ENCODE data around the gene PICALM.

The PICALM gene

DNA sequence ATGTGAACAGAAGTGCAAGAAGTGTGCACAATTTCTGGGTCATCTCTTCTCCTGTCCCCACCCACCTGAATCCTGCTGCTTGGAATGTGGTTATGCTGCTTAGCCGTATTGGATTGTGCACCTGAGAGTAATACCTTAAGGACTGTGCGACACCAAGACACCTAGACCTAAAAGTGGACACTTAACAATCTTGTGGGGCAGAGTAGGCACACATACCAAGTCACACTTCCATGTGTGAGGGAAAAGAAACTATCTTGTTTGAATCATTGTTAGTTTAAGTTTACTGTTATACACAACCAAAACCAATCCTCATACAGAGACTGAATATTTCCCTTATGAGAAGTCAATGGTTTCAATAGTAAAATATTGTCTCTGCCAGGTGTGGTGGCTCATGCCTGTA, 120.0 kb downstream of the PICALM start:
- no peak overlapping the region for H3K4me3 ChIP-seq (ENCODE audit: low read depth, low read length)
- peak; percentile 28 for DNase-seq (ENCODE audit: low read depth)
- TF ChIP-seq, protein P1, sequence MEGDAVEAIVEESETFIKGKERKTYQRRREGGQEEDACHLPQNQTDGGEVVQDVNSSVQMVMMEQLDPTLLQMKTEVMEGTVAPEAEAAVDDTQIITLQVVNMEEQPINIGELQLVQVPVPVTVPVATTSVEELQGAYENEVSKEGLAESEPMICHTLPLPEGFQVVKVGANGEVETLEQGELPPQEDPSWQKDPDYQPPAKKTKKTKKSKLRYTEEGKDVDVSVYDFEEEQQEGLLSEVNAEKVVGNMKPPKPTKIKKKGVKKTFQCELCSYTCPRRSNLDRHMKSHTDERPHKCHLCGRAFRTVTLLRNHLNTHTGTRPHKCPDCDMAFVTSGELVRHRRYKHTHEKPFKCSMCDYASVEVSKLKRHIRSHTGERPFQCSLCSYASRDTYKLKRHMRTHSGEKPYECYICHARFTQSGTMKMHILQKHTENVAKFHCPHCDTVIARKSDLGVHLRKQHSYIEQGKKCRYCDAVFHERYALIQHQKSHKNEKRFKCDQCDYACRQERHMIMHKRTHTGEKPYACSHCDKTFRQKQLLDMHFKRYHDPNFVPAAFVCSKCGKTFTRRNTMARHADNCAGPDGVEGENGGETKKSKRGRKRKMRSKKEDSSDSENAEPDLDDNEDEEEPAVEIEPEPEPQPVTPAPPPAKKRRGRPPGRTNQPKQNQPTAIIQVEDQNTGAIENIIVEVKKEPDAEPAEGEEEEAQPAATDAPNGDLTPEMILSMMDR (IDR thresholded peaks at IDR 0.05; ENCODE audit: insufficient read depth, low read depth, low read length, missing control alignments) = no peak

DNA sequence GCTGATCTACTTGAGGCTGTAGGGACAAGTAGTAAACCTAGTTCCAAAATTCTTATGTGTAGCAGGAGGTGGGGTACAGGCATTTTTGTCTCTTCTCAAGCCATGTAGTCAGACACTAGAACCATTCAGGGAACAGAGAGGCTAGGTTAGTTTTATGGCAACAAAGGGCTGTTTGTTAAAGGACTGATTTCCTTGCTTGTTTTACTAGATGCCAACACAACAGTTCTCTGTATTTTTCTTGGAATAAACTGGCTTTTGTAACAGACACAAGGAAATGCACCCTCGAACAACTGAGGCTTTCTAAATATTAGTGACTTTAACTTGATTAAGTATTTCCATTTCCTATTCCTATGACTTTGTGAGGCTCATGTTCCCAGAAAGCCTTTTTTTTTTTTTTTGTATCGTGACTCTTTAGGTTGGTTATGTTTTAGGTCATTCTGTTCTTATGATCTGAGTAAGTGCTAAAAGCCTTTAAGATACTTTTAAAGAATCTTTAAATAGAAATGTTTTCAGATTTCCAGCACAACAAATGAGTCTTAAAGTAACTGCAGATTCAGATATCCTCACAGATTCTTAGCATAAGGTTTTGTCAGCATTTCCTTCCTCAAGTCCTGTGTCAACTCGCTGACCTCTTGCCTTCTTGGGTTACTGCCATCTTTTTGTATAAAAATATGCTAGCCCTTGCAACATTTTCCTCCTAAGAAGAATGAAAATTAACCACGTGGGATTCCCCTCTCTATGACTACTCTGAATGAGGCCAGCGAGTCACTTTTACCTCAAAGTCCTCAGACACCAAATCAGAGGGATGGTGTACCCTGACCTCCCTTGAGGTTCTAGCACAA, 121.2 kb downstream of the PICALM start:
- TF ChIP-seq, protein P1 (IDR thresholded peaks at IDR 0.05; ENCODE audit: insufficient read depth, low read depth, low read length, missing control alignments) = no peak
- peak; percentile 50 for DNase-seq (ENCODE audit: low read depth)

DNA sequence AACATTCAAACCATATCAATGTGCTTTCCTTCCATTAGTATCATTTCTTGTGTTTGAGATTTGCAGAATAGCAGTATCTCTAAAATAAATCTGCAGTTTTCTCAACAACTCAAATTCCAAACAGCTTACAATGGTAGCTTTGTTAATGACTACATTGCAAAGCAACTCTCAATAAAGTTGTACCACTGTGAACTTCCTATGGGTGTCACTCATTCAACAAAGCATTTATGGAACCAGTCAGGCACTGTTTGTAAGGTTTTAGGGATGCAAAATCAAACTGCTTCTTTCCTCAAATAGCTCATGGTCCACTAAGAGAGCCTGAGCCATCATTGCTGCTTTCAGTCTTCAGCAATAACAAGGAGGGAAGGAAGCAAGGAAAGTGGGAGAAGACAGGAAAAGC, 122.7 kb downstream of the PICALM start:
- TF ChIP-seq, protein P1 (IDR thresholded peaks at IDR 0.05; ENCODE audit: insufficient read depth, low read depth, low read length, missing control alignments) = no peak
- no peak overlapping the region for H3K4me3 ChIP-seq (ENCODE audit: low read depth, low read length)
- no peak for DNase-seq (ENCODE audit: low read depth)

More for the DNA sequence above, 121.2 kb downstream of the PICALM start:
- H3K4me3 ChIP-seq (ENCODE audit: low read depth, low read length) = no peak overlapping the region

DNA sequence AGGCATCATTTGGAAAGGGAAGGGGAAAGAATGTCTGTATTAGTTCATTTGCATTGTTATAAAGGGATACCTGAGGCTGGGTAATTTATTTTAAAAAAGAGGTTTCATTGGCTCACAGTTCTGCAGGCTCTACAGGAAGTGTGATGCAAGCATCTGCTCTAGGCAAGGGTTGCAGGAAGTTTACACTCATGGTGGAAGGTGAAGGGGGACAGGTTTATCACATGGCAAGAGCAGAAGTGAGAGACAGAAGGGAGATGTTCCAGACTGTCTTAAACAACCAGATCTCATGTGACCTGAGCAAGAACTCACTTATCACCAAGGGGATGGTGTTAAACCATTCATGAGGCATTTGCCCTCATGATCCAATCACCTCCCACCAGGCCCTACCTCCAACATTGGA, 123.1 kb downstream of the PICALM start:
- peak; percentile 28 for DNase-seq (ENCODE audit: low read depth)

DNA sequence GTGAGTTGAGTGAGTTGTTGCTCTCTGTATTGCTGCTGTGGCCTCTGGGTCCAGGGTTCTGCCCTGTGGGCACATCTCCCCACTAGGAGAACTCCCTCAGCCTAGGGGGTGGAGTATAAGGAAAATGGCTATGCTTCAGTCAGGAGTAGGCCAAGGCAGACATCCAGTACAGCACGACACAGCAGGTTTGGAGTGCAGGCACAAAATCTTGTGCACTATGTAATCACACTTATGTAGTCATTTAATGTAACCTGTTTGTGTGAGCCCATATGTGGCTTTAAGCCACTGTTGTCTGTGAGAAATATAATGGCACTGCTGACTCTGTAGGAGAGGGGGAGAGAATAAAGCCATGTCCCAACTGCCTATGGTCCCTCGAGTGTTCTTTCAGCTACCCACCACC, 123.6 kb downstream of the PICALM start:
- no peak for DNase-seq (ENCODE audit: low read depth)
- H3K4me3 ChIP-seq (ENCODE audit: low read depth, low read length) = no peak overlapping the region
- TF ChIP-seq, protein P1 (IDR thresholded peaks at IDR 0.05; ENCODE audit: insufficient read depth, low read depth, low read length, missing control alignments) = no peak

More for the DNA sequence above, 123.1 kb downstream of the PICALM start:
- no peak overlapping the region for H3K4me3 ChIP-seq (ENCODE audit: low read depth, low read length)
- TF ChIP-seq, protein P1 (IDR thresholded peaks at IDR 0.05; ENCODE audit: insufficient read depth, low read depth, low read length, missing control alignments) = no peak

DNA sequence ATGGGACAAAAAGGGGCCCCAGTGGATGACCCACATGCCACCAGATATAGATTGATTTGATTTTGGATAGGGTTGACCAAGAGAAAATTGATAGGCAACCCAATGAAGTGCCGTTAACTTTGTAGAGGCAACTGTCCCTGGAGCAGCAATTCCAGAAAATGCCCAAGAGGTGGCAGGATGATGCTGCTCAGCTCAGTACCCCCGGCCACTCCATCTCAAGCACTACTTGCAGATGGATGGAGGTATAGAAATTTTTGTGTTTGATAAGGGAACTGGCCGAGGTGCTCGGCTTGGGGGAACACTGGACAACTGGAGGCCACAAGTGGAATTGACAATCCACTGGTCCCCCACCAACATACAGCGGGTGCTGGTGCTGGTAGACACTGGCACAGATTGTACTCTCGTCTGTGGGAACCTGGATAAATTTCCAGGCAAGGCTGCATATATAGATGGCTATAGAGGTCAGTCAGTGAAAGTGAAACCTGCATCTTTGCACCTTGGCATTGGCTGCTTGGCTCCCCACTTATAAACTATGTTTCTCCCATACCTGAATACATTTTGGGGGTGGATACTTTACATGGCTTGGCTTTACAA, 127.4 kb downstream of the PICALM start:
- no peak overlapping the region for H3K4me3 ChIP-seq (ENCODE audit: low read depth, low read length)
- peak; percentile 76 for DNase-seq (ENCODE audit: low read depth)
- TF ChIP-seq, protein P1 (IDR thresholded peaks at IDR 0.05; ENCODE audit: insufficient read depth, low read depth, low read length, missing control alignments) = peak; percentile 55
